Activated T-cell treated with anti-CD3 and anti-CD28 coated beads, Interleukin-2, amount 50 U/mL, for 24 hours (primary cell): Measurements from ENCODE around the gene RAB3IP.
"Not testable (repeated sequence)": the region's sequence is repeated elsewhere in the genome, so short reads cannot be mapped to it uniquely, and the experiment has no call there.

Source experiments
- DNase-seq: peaks from one replicate; pipeline ENCODE4 v3.0.0-alpha.2; 2020
- H3K27ac Mint-ChIP-seq: 2 replicates; pipeline ENCODE4 v1.8.0; 2020; ENCODE audit warnings: mild to moderate bottlenecking, mixed read lengths
- H3K27me3 Mint-ChIP-seq: 2 replicates; pipeline ENCODE4 v1.8.0; 2020; ENCODE audit warnings: mixed read lengths
- H3K36me3 Mint-ChIP-seq: 2 replicates; pipeline ENCODE4 v1.8.0; 2020; ENCODE audit warnings: low read depth, mixed read lengths
- H3K4me1 Mint-ChIP-seq: 2 replicates; pipeline ENCODE4 v1.8.0; 2020; ENCODE audit warnings: low read depth, mixed read lengths
- H3K4me3 Mint-ChIP-seq: 2 replicates; pipeline ENCODE4 v1.8.0; 2020; ENCODE audit warnings: mild to moderate bottlenecking, moderate library complexity, mixed read lengths
- H3K9me3 Mint-ChIP-seq: 2 replicates; pipeline ENCODE4 v1.8.0; 2020; ENCODE audit warnings: mixed read lengths

RAB3IP gene

GRCh38 chr12:69792533-69792932, 53.9 kb downstream of the RAB3IP start:
- Mint-ChIP-seq H3K27me3 (no peaks in the 10 kb centered on the region), H3K9me3 (peaks cover 39% of the 10 kb centered on the region), H3K4me1 (no peaks in the 10 kb centered on the region), H3K36me3 (peaks cover 92% of the 10 kb centered on the region), H3K27ac (no peak overlapping the region), H3K4me3 (no peak overlapping the region)
- DNase-seq: no peak

GRCh38 chr12:69807101-69807897, 68.6 kb downstream of the RAB3IP start:
- H3K4me1 Mint-ChIP-seq, H3K27ac Mint-ChIP-seq, DNase-seq, H3K4me3 Mint-ChIP-seq, H3K27me3 Mint-ChIP-seq: not testable (repeated sequence)
- peaks cover 12% of the 10 kb centered on the region for H3K9me3 Mint-ChIP-seq
- H3K36me3 Mint-ChIP-seq: peaks cover 77% of the 10 kb centered on the region

GRCh38 chr12:69810870-69811498, 72.3 kb downstream of the RAB3IP start:
- no peak for DNase-seq
- Mint-ChIP-seq H3K4me3 (no peak overlapping the region), H3K27me3 (no peaks in the 10 kb centered on the region), H3K27ac (no peak overlapping the region), H3K9me3 (peaks cover 8% of the 10 kb centered on the region), H3K36me3 (peaks cover 83% of the 10 kb centered on the region), H3K4me1 (no peaks in the 10 kb centered on the region)

GRCh38 chr12:69816082-69816481, 77.4 kb downstream of the RAB3IP start:
- no peak overlapping the region for H3K4me3 Mint-ChIP-seq
- no peaks in the 10 kb centered on the region for H3K27me3 Mint-ChIP-seq
- H3K4me1 Mint-ChIP-seq: no peaks in the 10 kb centered on the region
- H3K9me3 Mint-ChIP-seq: no peaks in the 10 kb centered on the region
- H3K27ac Mint-ChIP-seq: no peak overlapping the region
- DNase-seq: no peak
- H3K36me3 Mint-ChIP-seq: peaks cover 50% of the 10 kb centered on the region

- Mint-ChIP-seq H3K4me3 (no peak overlapping the region), H3K27me3 (peaks cover 1% of the 10 kb centered on the region), H3K4me1 (no peaks in the 10 kb centered on the region), H3K36me3 (peaks cover 7% of the 10 kb centered on the region), H3K9me3 (no peaks in the 10 kb centered on the region), H3K27ac (no peak overlapping the region)
- DNase-seq: no peak
Observed at GRCh38 chr12:69821032-69821455, 82.4 kb downstream of the RAB3IP start.

DNA sequence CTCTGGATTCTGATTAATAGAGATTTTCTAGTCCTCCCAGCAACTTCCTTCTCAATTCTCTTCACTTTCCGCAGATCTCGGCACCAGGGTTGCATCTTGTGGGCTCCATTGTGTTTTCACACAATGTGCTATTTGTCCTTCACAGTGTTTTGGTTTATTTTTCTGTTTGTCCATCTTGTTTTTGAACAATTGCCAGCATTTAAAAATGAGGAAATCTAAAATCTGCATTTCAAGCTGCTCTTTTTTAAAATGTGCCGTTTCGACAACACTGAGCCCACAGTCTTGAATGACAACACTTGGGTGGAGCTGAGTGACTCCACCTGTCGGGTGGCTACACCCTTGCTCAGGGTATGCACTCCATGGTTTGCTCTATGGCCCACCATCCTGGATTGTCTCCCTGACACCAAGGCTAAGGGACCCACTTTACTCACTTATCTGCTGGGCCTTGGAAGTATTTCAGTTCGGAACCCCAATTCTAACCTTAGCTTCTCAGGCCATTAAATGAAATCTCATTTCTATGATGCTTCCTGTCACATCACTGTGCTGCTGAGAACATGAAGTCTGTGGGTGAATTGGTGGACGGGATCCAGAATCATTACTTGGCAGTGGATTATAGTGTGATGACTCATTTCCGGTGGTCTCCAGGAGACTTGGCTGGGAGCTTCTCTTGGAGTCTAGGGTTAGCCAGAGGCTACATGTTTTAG, 82.9 kb downstream of the RAB3IP start:
- no peak overlapping the region for H3K4me3 Mint-ChIP-seq
- no peaks in the 10 kb centered on the region for H3K9me3 Mint-ChIP-seq
- H3K27me3 Mint-ChIP-seq: peaks cover 7% of the 10 kb centered on the region
- peaks cover 4% of the 10 kb centered on the region for H3K36me3 Mint-ChIP-seq
- H3K4me1 Mint-ChIP-seq: no peaks in the 10 kb centered on the region
- H3K27ac Mint-ChIP-seq: no peak overlapping the region
- DNase-seq: no peak

DNA sequence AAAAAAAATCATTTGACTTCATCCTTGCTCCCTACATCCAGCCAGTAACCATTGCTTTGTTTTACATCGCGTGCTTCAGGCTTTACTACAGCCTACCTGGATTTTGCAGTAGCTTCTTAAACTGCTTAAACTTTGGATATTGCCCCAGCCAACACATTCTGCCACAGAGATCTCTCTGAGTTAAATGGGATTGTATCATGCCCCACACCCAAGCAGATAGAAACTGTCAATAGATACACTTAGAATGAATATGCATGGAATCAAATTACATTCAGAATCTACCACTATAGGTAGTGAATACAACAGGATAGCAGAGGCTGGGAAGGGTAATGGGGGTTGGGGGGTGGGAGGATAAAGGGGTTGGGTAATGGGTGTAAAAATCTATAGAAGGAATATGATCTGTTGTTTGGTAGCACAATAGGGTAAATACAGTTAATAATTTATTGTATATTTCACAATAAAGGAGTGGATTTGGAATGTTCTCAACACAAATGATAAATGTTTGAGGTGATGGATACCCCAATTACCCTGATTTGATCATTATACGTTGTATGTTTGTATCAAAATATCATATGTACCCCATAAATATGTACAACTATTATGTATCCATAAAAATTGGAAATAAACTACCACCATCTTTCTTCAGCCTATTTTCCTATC, 83.7 kb downstream of the RAB3IP start:
- Mint-ChIP-seq H3K36me3 (no peaks in the 10 kb centered on the region), H3K4me3 (no peak overlapping the region), H3K4me1 (no peaks in the 10 kb centered on the region), H3K27me3 (peaks cover 12% of the 10 kb centered on the region), H3K27ac (no peak overlapping the region), H3K9me3 (no peaks in the 10 kb centered on the region)
- no peak for DNase-seq

GRCh38 chr12:69824028-69824427, 85.4 kb downstream of the RAB3IP start:
- no peaks in the 10 kb centered on the region for H3K4me1 Mint-ChIP-seq
- no peak for DNase-seq
- H3K9me3 Mint-ChIP-seq: no peaks in the 10 kb centered on the region
- no peak overlapping the region for H3K4me3 Mint-ChIP-seq
- H3K27me3 Mint-ChIP-seq: peaks cover 13% of the 10 kb centered on the region
- H3K36me3 Mint-ChIP-seq: no peaks in the 10 kb centered on the region
- no peak overlapping the region for H3K27ac Mint-ChIP-seq

DNA sequence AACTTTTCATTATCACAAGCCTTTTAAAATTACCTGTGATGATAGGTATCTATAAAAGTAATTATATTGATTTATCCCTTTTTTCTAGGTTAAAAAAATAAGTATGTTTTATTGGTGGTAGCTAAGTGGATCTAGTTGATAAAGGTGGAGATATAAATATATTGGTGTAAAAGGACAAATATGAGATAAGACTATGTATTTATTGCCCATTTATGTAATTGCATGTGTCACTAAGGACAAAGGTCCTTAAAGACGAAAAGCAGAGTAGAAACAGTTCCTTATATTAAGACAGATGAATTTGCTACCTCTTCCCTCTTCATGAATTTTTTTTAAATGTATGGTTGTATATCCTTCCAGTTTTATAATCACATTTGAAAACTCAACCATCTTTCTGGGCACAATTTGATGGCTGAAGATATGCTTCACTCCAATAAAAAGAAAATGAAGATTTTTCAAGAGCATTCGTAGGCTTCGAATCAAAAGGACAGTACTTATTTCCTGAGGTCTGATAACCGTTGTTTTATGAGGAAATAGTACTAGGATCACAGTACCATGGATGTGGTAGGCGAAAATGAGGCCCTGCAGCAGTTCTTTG, 86.4 kb downstream of the RAB3IP start, which contains the start of gene MYRFL:
Gene MYRFL, plus strand, starts transcription at position 262 of the 595 bp plus-strand sequence. Its CDS starts 291 bp downstream, at position 553.
- Mint-ChIP-seq H3K4me3 (no peak within 1 kb of the TSS), H3K27me3 (peaks cover 16% of the 10 kb centered on the region), H3K9me3 (no peaks in the 10 kb centered on the region), H3K4me1 (no peaks in the 10 kb centered on the region), H3K36me3 (no peaks in the 10 kb centered on the region), H3K27ac (no peak within 1 kb of the TSS)
- DNase-seq: no peak

DNA sequence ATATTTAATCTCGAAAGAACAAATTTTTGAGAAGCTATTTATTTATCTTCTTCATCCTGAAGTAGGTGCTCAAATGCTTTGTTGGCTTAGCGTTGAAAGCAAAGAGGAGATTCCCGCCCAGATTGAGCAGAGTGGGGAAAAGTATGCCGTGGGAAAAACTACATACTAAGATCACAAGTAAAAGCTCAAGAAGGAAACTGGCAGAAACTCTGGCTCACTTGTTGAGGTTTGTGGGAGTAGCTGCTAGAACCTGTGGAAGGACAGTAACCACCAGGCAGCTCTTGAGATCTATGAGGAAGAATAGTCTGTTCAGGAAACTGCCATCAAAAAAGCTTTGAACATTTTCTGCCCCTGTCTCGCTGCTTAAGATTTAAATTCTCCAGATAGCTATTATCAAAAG, 90.2 kb downstream of the RAB3IP start:
- Mint-ChIP-seq H3K4me3 (no peak overlapping the region), H3K27ac (no peak overlapping the region), H3K4me1 (no peaks in the 10 kb centered on the region), H3K9me3 (no peaks in the 10 kb centered on the region), H3K36me3 (no peaks in the 10 kb centered on the region), H3K27me3 (peaks cover 34% of the 10 kb centered on the region)
- no peak for DNase-seq

GRCh38 chr12:69833696-69834095, 95.0 kb downstream of the RAB3IP start:
- DNase-seq: no peak
- Mint-ChIP-seq H3K4me1 (no peaks in the 10 kb centered on the region), H3K27me3 (peaks cover 22% of the 10 kb centered on the region), H3K36me3 (no peaks in the 10 kb centered on the region), H3K27ac (no peak overlapping the region), H3K9me3 (no peaks in the 10 kb centered on the region), H3K4me3 (no peak overlapping the region)

GRCh38 chr12:69834147-69834546, 95.5 kb downstream of the RAB3IP start:
- Mint-ChIP-seq H3K4me1 (no peaks in the 10 kb centered on the region), H3K27me3 (peaks cover 22% of the 10 kb centered on the region), H3K9me3 (no peaks in the 10 kb centered on the region)

DNA sequence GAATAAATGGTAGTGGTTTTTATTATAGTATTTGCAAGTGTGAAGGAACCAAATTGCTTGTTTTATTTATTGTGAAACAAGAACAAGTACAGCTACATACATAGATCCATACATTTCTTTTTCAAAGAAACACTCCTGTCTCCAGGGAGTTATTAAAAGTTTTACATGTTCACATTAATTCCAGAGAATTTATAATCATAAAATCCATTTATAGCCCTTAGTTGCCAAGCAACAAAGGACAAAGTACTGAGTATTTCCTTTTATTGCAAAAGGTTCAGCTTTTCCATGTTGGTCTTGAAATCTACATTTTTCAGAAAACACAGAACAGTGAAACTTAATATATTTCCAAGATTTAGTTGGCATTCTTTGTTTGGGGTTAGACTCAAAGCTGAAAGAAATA, 95.9 kb downstream of the RAB3IP start:
- H3K9me3 Mint-ChIP-seq: no peaks in the 10 kb centered on the region
- no peak overlapping the region for H3K27ac Mint-ChIP-seq
- H3K4me3 Mint-ChIP-seq: no peak overlapping the region
- H3K36me3 Mint-ChIP-seq: no peaks in the 10 kb centered on the region
- DNase-seq: no peak
- H3K4me1 Mint-ChIP-seq: no peaks in the 10 kb centered on the region
- peaks cover 20% of the 10 kb centered on the region for H3K27me3 Mint-ChIP-seq

More at GRCh38 chr12:69834147-69834546, 95.5 kb downstream of the RAB3IP start:
- Mint-ChIP-seq H3K36me3 (no peaks in the 10 kb centered on the region), H3K4me3 (no peak overlapping the region), H3K27ac (no peak overlapping the region)
- no peak for DNase-seq

- no peaks in the 10 kb centered on the region for H3K4me1 Mint-ChIP-seq
- H3K27me3 Mint-ChIP-seq: peaks cover 19% of the 10 kb centered on the region
- no peaks in the 10 kb centered on the region for H3K9me3 Mint-ChIP-seq
- H3K36me3 Mint-ChIP-seq: no peaks in the 10 kb centered on the region
- no peak for DNase-seq
- no peak overlapping the region for H3K4me3 Mint-ChIP-seq
- no peak overlapping the region for H3K27ac Mint-ChIP-seq
Observed at GRCh38 chr12:69835081-69835480, 96.4 kb downstream of the RAB3IP start.
